NCI-H2107 treated with DMSO at 0.1 percent for 48 hours (cell line): ENCODE results near the gene SLC25A11.
"Not testable (repeated sequence)": the region's sequence is repeated elsewhere in the genome, so short reads cannot be mapped to it uniquely, and the experiment has no call there.

Source experiments
- DNase-seq: peaks from one replicate; lab custom pipeline; 2025; ENCODE audit not compliant: unreplicated experiment; lab: John Stamatoyannopoulos, UW

SLC25A11 gene

GRCh38 chr17:4920351-4921048, 19.3 kb downstream of the SLC25A11 start:
- DNase-seq = no peak

- no peak for DNase-seq
Observed at GRCh38 chr17:4919511-4920047, 20.3 kb downstream of the SLC25A11 start.

GRCh38 chr17:4914551-4914950, 25.3 kb downstream of the SLC25A11 start:
- DNase-seq = not testable (repeated sequence)

GRCh38 chr17:4913994-4914393, 25.9 kb downstream of the SLC25A11 start:
- no peak for DNase-seq

- peak; percentile 69 for DNase-seq
Observed at GRCh38 chr17:4908711-4909496, 30.9 kb downstream of the SLC25A11 start.

- no peak for DNase-seq
Observed at GRCh38 chr17:4908301-4908700, 31.5 kb downstream of the SLC25A11 start.

GRCh38 chr17:4906642-4907041, 33.2 kb downstream of the SLC25A11 start:
- DNase-seq = not testable (repeated sequence)

- peak; percentile 32 for DNase-seq
Observed at GRCh38 chr17:4903051-4903818, 36.6 kb downstream of the SLC25A11 start, which contains the start of gene CHRNE. Gene CHRNE (minus strand): TSS chr17:4903098. CDS start chr17:4903063, 35 bp downstream.

GRCh38 chr17:4902540-4902939, 37.3 kb downstream of the SLC25A11 start:
- no peak for DNase-seq

GRCh38 chr17:4901648-4902344, 38.0 kb downstream of the SLC25A11 start:
- DNase-seq = no peak

GRCh38 chr17:4901108-4901647, 38.7 kb downstream of the SLC25A11 start:
- DNase-seq = no peak

GRCh38 chr17:4900231-4901107, 39.4 kb downstream of the SLC25A11 start:
- DNase-seq = no peak

- DNase-seq = no peak
Observed at GRCh38 chr17:4899341-4900230, 40.3 kb downstream of the SLC25A11 start, which contains the start of gene C17orf107. Gene C17orf107 (plus strand): TSS chr17:4899536. CDS start chr17:4899763, 227 bp downstream.

GRCh38 chr17:4898927-4899326, 40.9 kb downstream of the SLC25A11 start:
- no peak for DNase-seq

GRCh38 chr17:4898351-4898750, 41.5 kb downstream of the SLC25A11 start:
- DNase-seq = no peak

- no peak for DNase-seq
Observed at GRCh38 chr17:4897785-4898184, 42.1 kb downstream of the SLC25A11 start.

GRCh38 chr17:4897198-4897687, 42.6 kb downstream of the SLC25A11 start:
- DNase-seq = no peak
